IPS-18c (cell line): ENCODE measurements around the gene NECTIN1.

ENCODE experiments used
- H3K4me3 ChIP-seq: 2 replicates; pipeline ENCODE4 v1.7.0; 2013; ENCODE audit warnings: low read depth, mild to moderate bottlenecking, low read length, moderate library complexity; ENCODE audit not compliant: insufficient read depth
- H3K9me3 ChIP-seq: one replicate; pipeline ENCODE4 v1.6.1; 2013; ENCODE audit warnings: mild to moderate bottlenecking, low read length, moderate library complexity; ENCODE audit not compliant: control insufficient read depth, insufficient read depth

The NECTIN1 gene

DNA sequence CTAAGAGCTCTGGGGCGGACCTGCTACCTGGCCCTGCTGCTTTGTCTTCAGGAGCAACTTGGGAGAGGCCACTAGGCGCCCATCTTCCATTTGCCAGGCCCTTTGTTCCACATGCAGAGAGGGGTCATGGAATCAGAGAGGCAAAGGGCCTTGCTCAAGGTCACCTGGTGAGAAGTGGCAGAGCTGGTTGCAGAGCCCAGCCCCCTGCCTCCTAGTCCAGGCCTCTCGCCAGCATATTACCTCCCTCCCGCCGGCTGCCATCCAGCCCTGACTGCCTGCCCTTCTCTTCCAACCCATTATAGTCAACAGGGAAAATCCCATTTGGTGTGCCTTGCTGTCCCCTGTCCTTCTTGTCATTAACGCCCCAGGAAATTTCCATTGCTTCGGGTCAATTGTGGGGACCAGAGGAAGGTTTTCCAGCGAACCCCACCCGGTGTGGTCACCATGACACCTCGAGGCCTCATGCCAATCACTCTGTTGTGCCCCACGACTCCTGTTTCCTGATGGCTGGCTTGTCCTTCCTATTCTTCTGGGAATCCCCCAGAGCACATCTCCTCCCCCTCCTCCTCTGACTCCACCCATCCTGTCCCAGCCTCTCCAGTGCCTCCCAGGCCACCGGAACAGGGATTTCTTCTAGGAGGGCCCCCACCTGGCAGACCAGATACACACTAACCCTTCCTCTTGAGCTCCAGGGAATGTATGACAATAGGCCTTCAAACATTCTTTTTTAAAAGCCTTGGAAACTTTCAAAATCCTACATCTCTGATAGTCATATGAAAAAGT, 77.0 kb downstream of the NECTIN1 start:
- H3K4me3 ChIP-seq = no peak overlapping the region
- no peaks in the 10 kb centered on the region for H3K9me3 ChIP-seq

DNA sequence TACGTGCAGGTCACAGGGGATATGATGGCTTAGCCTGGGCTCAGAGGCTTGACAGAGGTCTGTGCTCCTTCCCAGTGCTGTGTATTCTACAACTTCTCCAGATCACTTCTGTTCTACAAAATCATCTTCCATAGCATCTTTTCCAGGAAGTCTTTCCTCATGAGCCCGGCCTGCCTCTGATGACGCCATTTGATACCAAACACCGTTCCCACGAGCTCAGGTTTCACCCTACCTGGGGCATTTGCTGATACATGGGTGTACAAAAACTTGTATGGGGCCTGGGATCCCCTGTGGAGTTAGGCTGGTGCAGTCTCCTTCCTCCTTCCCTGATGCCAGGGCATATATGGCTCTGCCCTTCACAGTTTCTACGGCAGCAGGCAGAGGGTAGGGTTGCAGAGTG, 78.7 kb downstream of the NECTIN1 start:
- no peak overlapping the region for H3K4me3 ChIP-seq
- no peaks in the 10 kb centered on the region for H3K9me3 ChIP-seq

GRCh38 chr11:119647254-119647653, 81.7 kb downstream of the NECTIN1 start:
- no peaks in the 10 kb centered on the region for H3K9me3 ChIP-seq

GRCh38 chr11:119645018-119645417, 84.0 kb downstream of the NECTIN1 start:
- H3K9me3 ChIP-seq = no peaks in the 10 kb centered on the region
- no peak overlapping the region for H3K4me3 ChIP-seq

More at GRCh38 chr11:119647254-119647653, 81.7 kb downstream of the NECTIN1 start:
- H3K4me3 ChIP-seq = no peak overlapping the region

- H3K9me3 ChIP-seq = no peaks in the 10 kb centered on the region
These were observed 84.5 kb downstream of the NECTIN1 start for GRCh38 chr11:119644502-119644901.

GRCh38 chr11:119643876-119644225, 85.1 kb downstream of the NECTIN1 start:
- no peak overlapping the region for H3K4me3 ChIP-seq
- no peaks in the 10 kb centered on the region for H3K9me3 ChIP-seq

More at GRCh38 chr11:119644502-119644901, 84.5 kb downstream of the NECTIN1 start:
- no peak overlapping the region for H3K4me3 ChIP-seq

GRCh38 chr11:119643212-119643875, 85.7 kb downstream of the NECTIN1 start:
- no peaks in the 10 kb centered on the region for H3K9me3 ChIP-seq
- H3K4me3 ChIP-seq = no peak overlapping the region

DNA sequence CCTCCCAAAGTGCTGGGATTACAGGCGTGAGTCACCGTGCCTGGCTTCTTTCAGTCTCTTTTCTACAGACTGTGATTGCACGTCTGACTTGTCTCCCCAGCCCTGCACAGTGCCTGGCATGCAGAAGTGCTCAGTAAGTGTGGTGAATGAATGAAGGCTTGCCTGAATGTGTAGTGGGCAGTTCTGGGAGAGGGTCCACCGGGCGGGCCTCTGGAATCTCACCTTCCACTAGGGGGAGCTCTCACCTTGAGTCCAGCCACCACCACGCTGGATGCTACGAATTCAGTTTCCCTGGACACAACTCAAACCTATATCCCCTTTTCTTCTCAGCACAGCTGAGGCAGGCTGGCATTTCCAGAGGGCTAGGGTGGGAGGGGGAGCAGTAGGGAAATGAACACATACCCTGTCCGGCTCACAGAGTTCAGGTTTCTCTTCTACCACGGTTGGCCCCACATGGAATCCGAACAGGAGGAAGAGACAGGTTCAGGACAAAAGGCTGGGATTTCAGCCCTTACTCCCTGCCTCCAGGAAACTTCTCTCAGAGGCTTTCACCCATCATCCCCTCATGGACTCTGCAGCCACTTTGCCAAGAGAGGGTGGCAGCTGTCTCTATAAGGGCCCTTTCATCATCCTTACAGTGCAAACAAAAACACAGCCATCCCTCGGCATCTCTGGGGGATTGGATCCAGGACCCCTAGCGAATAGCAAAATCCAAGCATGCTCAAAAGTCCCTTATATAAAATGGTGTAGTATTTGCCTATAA, 86.8 kb downstream of the NECTIN1 start:
- Histone ChIP-seq H3K9me3 (no peaks in the 10 kb centered on the region), H3K4me3 (no peak overlapping the region)

DNA sequence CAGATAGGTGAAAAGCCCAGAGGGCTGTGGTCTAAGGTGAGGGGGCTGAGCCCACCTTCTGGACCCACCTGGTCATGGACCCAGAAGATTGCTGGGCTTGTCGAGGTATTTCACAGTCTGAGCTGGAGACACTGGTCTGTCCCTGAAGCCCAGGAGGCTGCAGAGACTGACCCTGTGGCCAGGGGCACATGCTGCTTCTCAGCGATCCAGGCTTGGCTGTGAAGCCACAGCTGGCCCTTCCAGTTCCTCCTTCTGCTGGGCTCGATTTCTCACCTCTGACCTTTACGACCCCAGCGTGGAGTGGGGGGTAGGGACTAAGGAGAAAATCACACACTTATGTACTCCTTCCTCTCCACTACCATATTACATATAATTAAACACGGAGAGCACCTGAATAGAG, 88.5 kb downstream of the NECTIN1 start:
- no peaks in the 10 kb centered on the region for H3K9me3 ChIP-seq
- H3K4me3 ChIP-seq = no peak overlapping the region

- no peak overlapping the region for H3K4me3 ChIP-seq
These were observed 89.3 kb downstream of the NECTIN1 start for GRCh38 chr11:119639642-119640205.

DNA sequence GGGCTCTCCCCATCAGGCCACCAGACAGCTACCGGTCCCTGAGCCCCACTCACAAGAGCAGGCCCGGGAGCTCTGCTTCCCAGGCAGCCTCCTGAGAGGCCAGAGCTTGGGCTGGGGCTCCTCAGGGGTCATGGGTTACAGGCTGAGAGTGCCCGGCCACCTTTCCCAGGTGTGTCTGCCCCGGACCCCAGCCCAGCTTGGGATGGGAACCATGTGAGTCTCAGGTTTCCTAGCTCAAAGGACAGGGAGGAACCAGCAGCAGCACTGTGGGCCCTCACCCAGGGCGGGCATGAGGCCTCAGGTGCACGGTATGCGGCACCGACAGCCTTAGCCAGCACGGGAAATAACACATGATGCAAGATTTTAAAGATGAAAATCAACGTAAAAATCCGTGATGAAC, 90.1 kb downstream of the NECTIN1 start:
- H3K9me3 ChIP-seq = no peaks in the 10 kb centered on the region
- no peak overlapping the region for H3K4me3 ChIP-seq

More at GRCh38 chr11:119639642-119640205, 89.3 kb downstream of the NECTIN1 start:
- no peaks in the 10 kb centered on the region for H3K9me3 ChIP-seq

- Histone ChIP-seq H3K9me3 (no peaks in the 10 kb centered on the region), H3K4me3 (no peak overlapping the region)
These were observed 91.5 kb downstream of the NECTIN1 start for GRCh38 chr11:119637481-119637880.

- H3K4me3 ChIP-seq = no peak overlapping the region
These were observed 93.2 kb downstream of the NECTIN1 start for GRCh38 chr11:119635776-119636175.

GRCh38 chr11:119635041-119635740, 93.8 kb downstream of the NECTIN1 start:
- H3K4me3 ChIP-seq = no peak overlapping the region
- no peaks in the 10 kb centered on the region for H3K9me3 ChIP-seq

More at GRCh38 chr11:119635776-119636175, 93.2 kb downstream of the NECTIN1 start:
- no peaks in the 10 kb centered on the region for H3K9me3 ChIP-seq

- H3K4me3 ChIP-seq = no peak overlapping the region
- no peaks in the 10 kb centered on the region for H3K9me3 ChIP-seq
These were observed 94.7 kb downstream of the NECTIN1 start for GRCh38 chr11:119634301-119634700.

DNA sequence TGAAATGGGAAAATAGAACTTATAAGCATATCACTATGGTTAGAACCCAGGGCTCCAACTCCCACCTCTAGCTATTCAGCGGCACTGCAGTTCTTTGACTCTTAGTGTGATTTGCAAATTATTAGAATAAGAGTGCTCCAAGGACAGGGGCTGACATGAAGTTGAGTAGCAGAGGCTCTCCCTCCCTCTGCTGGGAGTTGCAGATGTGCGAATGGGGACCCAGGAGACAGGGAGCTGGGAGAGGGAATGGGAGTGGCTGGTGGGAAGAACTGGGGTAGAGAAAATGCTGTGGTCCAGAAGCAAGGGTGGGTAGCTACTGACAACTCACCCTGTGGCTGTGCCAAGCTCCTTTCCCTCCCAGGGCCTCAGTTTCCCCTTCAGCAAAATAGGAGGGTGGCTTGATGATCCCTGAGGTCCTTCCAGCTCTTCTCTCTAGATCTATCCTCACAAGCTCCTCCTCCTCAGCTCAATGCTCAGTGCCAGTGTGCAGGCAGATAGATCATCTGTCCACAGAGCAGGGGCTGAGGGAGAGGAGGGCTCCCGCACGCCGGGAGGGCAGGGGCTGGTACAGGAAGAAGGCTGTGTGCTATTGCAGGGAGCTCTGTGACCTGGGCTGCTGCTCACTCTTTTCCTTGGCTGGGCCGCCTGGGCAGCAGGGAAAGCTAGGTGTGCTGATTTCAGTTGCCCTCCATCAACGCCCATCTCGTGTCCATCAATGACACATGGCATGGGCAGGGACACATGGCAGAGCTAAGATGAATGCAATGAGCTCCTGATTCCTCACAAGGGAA, 99.0 kb downstream of the NECTIN1 start:
- H3K9me3 ChIP-seq = peaks cover 4% of the 10 kb centered on the region
- no peak overlapping the region for H3K4me3 ChIP-seq
